Tibial nerve (tissue), 3 donors: ENCODE results near the gene AKTIP.

Experiments
- POLR2A ChIP-seq, 2 donors: fragments of 450-650 bp; IDR thresholded peaks; one replicate each; pipeline ENCODE4 v1.6.1; 2017; ENCODE audit warnings: antibody characterized with exemption in 2 of 2, mild to moderate bottlenecking in 2 of 2, moderate library complexity in 2 of 2
- TF ChIP-seq, protein P1 (sequence below), 5 experiments: fragments of 200-600 bp in 3 of 5; fragments of 450-650 bp in 2 of 5; sonication (generic) in 3 of 5; IDR thresholded peaks; one replicate each; pipeline ENCODE4 v1.5.1; 2016 to 2019; ENCODE audit warnings: antibody characterized with exemption in 5 of 5, mild to moderate bottlenecking in 3 of 5, moderate library complexity in 2 of 5

DNA sequence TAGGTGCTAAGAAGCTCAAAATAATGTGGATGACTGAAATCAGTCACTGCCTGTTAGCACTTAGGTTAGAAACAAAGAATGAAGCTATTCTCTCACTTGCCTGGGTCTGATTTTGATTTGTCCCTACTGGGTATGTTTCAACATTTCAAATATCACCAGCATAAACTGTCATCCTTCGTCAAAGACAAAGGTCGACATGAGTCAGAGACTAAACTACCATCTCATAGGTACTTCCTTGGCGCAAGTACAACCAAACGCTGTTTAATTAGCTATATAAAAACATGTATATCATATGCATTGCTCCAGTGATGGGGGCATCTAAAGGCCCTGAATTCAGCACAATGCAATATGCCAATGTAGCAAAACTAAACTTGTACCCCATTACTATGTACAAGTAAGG lies 4.0 kb downstream of the AKTIP start:
- TF ChIP-seq, protein P1, sequence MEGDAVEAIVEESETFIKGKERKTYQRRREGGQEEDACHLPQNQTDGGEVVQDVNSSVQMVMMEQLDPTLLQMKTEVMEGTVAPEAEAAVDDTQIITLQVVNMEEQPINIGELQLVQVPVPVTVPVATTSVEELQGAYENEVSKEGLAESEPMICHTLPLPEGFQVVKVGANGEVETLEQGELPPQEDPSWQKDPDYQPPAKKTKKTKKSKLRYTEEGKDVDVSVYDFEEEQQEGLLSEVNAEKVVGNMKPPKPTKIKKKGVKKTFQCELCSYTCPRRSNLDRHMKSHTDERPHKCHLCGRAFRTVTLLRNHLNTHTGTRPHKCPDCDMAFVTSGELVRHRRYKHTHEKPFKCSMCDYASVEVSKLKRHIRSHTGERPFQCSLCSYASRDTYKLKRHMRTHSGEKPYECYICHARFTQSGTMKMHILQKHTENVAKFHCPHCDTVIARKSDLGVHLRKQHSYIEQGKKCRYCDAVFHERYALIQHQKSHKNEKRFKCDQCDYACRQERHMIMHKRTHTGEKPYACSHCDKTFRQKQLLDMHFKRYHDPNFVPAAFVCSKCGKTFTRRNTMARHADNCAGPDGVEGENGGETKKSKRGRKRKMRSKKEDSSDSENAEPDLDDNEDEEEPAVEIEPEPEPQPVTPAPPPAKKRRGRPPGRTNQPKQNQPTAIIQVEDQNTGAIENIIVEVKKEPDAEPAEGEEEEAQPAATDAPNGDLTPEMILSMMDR (IDR thresholded peaks at IDR 0.05) = no peak
- TF ChIP-seq POLR2A (IDR thresholded peaks at IDR 0.05) = no peak
